Brain microvascular endothelial cell (primary cell): Measurements from ENCODE around the gene PER3.

ENCODE experiments used
- DNase-seq: peaks from one replicate; pipeline ENCODE4 v3.0.0-alpha.2; 2020
- H3K27ac ChIP-seq: fragments of 250-450 bp; sonication (Bioruptor Pico); 2 replicates; pipeline ENCODE4 v1.5.1; 2020; ENCODE audit warnings: mild to moderate bottlenecking, moderate library complexity
- H3K27me3 ChIP-seq: fragments of 250-450 bp; sonication (Bioruptor Pico); replicated peaks from 2 replicates; pipeline ENCODE4 v1.5.1; 2020; ENCODE audit warnings: mild to moderate bottlenecking
- H3K36me3 ChIP-seq: fragments of 250-450 bp; sonication (Bioruptor Pico); replicated peaks from 2 replicates; pipeline ENCODE4 v1.5.1; 2020; ENCODE audit warnings: mild to moderate bottlenecking
- H3K4me3 ChIP-seq: 2 replicates; pipeline ENCODE4 v1.5.1; 2011; ENCODE audit warnings: low read depth, mild to moderate bottlenecking, control low read depth, low read length, moderate library complexity
- CTCF ChIP-seq: IDR thresholded peaks from 2 replicates; pipeline ENCODE4 v1.5.1; 2011; ENCODE audit warnings: low read depth, mild to moderate bottlenecking, moderate library complexity, low read length, control low read depth, inconsistent platforms; ENCODE audit errors: missing control alignments
- in situ Hi-C: cut with HindIII; loops from 2 replicates; pipeline ENCODE4 v1.10.0; 2017; ENCODE audit warnings: low sequenced_read_pairs, low pct_ligation_motif_present

The PER3 gene

GRCh38 chr1:7861452-7861851, 77.4 kb downstream of the PER3 start:
- H3K4me3 ChIP-seq: no peak overlapping the region
- no peaks in the 10 kb centered on the region for H3K27me3 ChIP-seq
- in situ Hi-C loops: no loop called here
- TF ChIP-seq CTCF: no peak
- H3K36me3 ChIP-seq: no peaks in the 10 kb centered on the region
- DNase-seq: no peak
- H3K27ac ChIP-seq: no peak overlapping the region

GRCh38 chr1:7862211-7863060, 78.3 kb downstream of the PER3 start:
- H3K27ac ChIP-seq: no peak overlapping the region

GRCh38 chr1:7863756-7864328, 79.8 kb downstream of the PER3 start:
- Histone ChIP-seq H3K27ac (no peak overlapping the region), H3K36me3 (no peaks in the 10 kb centered on the region), H3K4me3 (no peak overlapping the region), H3K27me3 (no peaks in the 10 kb centered on the region)
- in situ Hi-C loops: no loop called here
- no peak for TF ChIP-seq CTCF
- DNase-seq: no peak

More at GRCh38 chr1:7862211-7863060, 78.3 kb downstream of the PER3 start:
- in situ Hi-C loops: no loop called here
- no peak for TF ChIP-seq CTCF
- no peak for DNase-seq
- Histone ChIP-seq H3K27me3 (no peaks in the 10 kb centered on the region), H3K36me3 (no peaks in the 10 kb centered on the region), H3K4me3 (no peak overlapping the region)

- H3K4me3 ChIP-seq: no peak overlapping the region
- in situ Hi-C loops: no loop called here
- no peaks in the 10 kb centered on the region for H3K27me3 ChIP-seq
- no peak for DNase-seq
- H3K36me3 ChIP-seq: no peaks in the 10 kb centered on the region
- no peak for TF ChIP-seq CTCF
- no peak overlapping the region for H3K27ac ChIP-seq
Observed at GRCh38 chr1:7865978-7866377, 81.9 kb downstream of the PER3 start.

GRCh38 chr1:7868070-7868780, 84.1 kb downstream of the PER3 start:
- no peak overlapping the region for H3K27ac ChIP-seq
- no peak for TF ChIP-seq CTCF
- DNase-seq: no peak
- H3K27me3 ChIP-seq: no peaks in the 10 kb centered on the region
- in situ Hi-C loops: no loop called here
- H3K4me3 ChIP-seq: no peak overlapping the region
- H3K36me3 ChIP-seq: no peaks in the 10 kb centered on the region
